GM18907 (cell line): ENCODE results near the gene RASA3.
"Not testable (repeated sequence)": the region's sequence is repeated elsewhere in the genome, so short reads cannot be mapped to it uniquely, and the experiment has no call there.

Experiments
- ATAC-seq: cut with Tn5 transposase; IDR thresholded peaks from one replicate; pipeline ENCODE4 v1.9.1; 2021; ENCODE audit warnings: mild to moderate bottlenecking, moderate library complexity; ENCODE audit not compliant: unreplicated experiment

RASA3 gene

GRCh38 chr13:114115796-114116195 is 16.6 kb downstream of the RASA3 start:
- ATAC-seq: peak; percentile 35

GRCh38 chr13:114115191-114115671 is 17.2 kb downstream of the RASA3 start:
- peak; percentile 75 for ATAC-seq

- not testable (repeated sequence) for ATAC-seq
Measured at GRCh38 chr13:114114666-114115065, 17.8 kb downstream of the RASA3 start.

- no peak for ATAC-seq
Measured at GRCh38 chr13:114114006-114114640, 18.3 kb downstream of the RASA3 start.

GRCh38 chr13:114113395-114113794 is 19.0 kb downstream of the RASA3 start:
- ATAC-seq: not testable (repeated sequence)

- no peak for ATAC-seq
Measured at GRCh38 chr13:114112826-114113322, 19.5 kb downstream of the RASA3 start.

- ATAC-seq: no peak
Measured at GRCh38 chr13:114112231-114112825, 20.1 kb downstream of the RASA3 start.

- no peak for ATAC-seq
Measured at GRCh38 chr13:114111577-114111976, 20.8 kb downstream of the RASA3 start.

- not testable (repeated sequence) for ATAC-seq
Measured at GRCh38 chr13:114110830-114111189, 21.6 kb downstream of the RASA3 start.

GRCh38 chr13:114110091-114110829 is 22.2 kb downstream of the RASA3 start:
- ATAC-seq: peak; percentile 55

- ATAC-seq: no peak
Measured at GRCh38 chr13:114109641-114110041, 22.8 kb downstream of the RASA3 start.

GRCh38 chr13:114108894-114109293 is 23.5 kb downstream of the RASA3 start:
- ATAC-seq: no peak

GRCh38 chr13:114108141-114108761 is 24.2 kb downstream of the RASA3 start:
- ATAC-seq: no peak

- no peak for ATAC-seq
Measured at GRCh38 chr13:114107686-114108081, 24.7 kb downstream of the RASA3 start.

GRCh38 chr13:114106991-114107685 is 25.3 kb downstream of the RASA3 start:
- ATAC-seq: no peak

- no peak for ATAC-seq
Measured at GRCh38 chr13:114106526-114106925, 25.9 kb downstream of the RASA3 start.

- ATAC-seq: no peak
Measured at GRCh38 chr13:114105521-114106225, 26.8 kb downstream of the RASA3 start.

GRCh38 chr13:114104655-114105520 is 27.5 kb downstream of the RASA3 start:
- no peak for ATAC-seq
